PC-9 (cell line): ENCODE data around the gene ODAD4.

Source experiments
- CTCF ChIP-seq: fragments of 200-600 bp; sonication (generic); conservative IDR thresholded peaks from 2 replicates; pipeline ENCODE4 v1.6.1; 2017; ENCODE audit warnings: mixed run types, antibody characterized with exemption, mild to moderate bottlenecking, moderate library complexity
- EZH2 ChIP-seq: fragments of 200-600 bp; sonication (generic); IDR thresholded peaks from 2 replicates; pipeline ENCODE4 v1.8.0; 2017; ENCODE audit warnings: antibody characterized with exemption, low read depth

- no peak for TF ChIP-seq CTCF
- TF ChIP-seq EZH2: no peak
These were observed 25.2 kb upstream of the ODAD4 start for GRCh38 chr17:41905172-41905571.
